ENCODE results near the gene SLC2A10. TPM values are rescaled to one million over a fixed set of nuclear protein-coding genes. Genes with fewer than 3 reads are reported as not detected.

The SLC2A10 gene
- total and polyA plus RNA-seq, 2 donors (not counting 3 experiments of a cell fraction or from before 2014, with no cell fraction given): 11.2 to 13.6 TPM

DNA sequence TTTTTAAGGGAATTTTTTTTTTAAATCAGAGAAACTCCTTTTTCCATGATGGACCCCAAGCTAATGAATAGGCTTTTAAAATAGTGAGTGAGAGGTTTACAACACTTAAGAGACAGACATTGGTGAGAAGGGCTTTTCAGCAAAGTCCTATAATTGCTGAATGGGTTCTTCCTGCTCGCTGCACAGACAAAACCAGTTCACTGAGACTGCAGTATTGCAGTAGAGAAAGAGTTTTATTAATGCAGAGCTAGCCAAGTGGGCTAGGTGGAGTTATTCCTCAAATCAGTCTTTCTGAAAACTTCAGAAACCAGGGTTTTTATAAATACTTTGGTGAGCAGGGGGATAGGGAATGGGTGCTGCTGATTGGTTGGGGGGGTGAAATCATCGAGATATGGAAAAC, 3.2 kb upstream of the SLC2A10 start:
- ChIA-PET POLR2A (no interaction called here), CTCF (interaction anchor here (0.8 to 2.2 kb wide), 2 partner anchors 17 to 46 kb away, joined by 3 to 6 read pairs; partner anchors contain the start of gene TP53RK)
- BruUV-seq (replicated peaks): no TSS peak
- peaks cover 4 to 9% of the 10 kb centered on the region in 2 experiments for H3K27me3 ChIP-seq (ENCODE audit: control insufficient read depth in 2 of 2, insufficient read depth in 2 of 2, low read length in 2 of 2)
- no peak for TF ChIP-seq MYC (IDR thresholded peaks at IDR 0.05; ENCODE audit: low read depth, low read length)
- TF ChIP-seq EZH2 (IDR thresholded peaks at IDR 0.05; ENCODE audit: borderline replicate concordance, low read depth, low read length, severe bottlenecking): no peak
- TF ChIP-seq, protein P1, sequence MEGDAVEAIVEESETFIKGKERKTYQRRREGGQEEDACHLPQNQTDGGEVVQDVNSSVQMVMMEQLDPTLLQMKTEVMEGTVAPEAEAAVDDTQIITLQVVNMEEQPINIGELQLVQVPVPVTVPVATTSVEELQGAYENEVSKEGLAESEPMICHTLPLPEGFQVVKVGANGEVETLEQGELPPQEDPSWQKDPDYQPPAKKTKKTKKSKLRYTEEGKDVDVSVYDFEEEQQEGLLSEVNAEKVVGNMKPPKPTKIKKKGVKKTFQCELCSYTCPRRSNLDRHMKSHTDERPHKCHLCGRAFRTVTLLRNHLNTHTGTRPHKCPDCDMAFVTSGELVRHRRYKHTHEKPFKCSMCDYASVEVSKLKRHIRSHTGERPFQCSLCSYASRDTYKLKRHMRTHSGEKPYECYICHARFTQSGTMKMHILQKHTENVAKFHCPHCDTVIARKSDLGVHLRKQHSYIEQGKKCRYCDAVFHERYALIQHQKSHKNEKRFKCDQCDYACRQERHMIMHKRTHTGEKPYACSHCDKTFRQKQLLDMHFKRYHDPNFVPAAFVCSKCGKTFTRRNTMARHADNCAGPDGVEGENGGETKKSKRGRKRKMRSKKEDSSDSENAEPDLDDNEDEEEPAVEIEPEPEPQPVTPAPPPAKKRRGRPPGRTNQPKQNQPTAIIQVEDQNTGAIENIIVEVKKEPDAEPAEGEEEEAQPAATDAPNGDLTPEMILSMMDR (IDR thresholded peaks at IDR 0.05; ENCODE audit: extremely low read depth in 1 of 2, insufficient read depth in 1 of 2, low read depth in 1 of 2, low read length in 2 of 2): no peak
- no peak for TF ChIP-seq POLR2AphosphoS5 (IDR thresholded peaks at IDR 0.05; ENCODE audit: insufficient read depth, low read depth, low read length)
- TF ChIP-seq POLR2A (IDR thresholded peaks at IDR 0.05; ENCODE audit: low read depth, low read length): no peak
- TF ChIP-seq, protein P2, sequence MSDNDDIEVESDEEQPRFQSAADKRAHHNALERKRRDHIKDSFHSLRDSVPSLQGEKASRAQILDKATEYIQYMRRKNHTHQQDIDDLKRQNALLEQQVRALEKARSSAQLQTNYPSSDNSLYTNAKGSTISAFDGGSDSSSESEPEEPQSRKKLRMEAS (IDR thresholded peaks at IDR 0.05; ENCODE audit: insufficient read depth, insufficient read length): no peak
- TF ChIP-seq FOS (IDR thresholded peaks at IDR 0.05; ENCODE audit: borderline replicate concordance, insufficient read depth, low read length): no peak
- no peak for TF ChIP-seq JUN (IDR thresholded peaks at IDR 0.05; ENCODE audit: borderline replicate concordance, insufficient read depth, insufficient read length, low read depth)
- no peak for TF ChIP-seq GATA2 (IDR thresholded peaks at IDR 0.05; ENCODE audit: insufficient read depth, insufficient read length, low read depth, low read length)
- no peak overlapping the region for H3K4me3 ChIP-seq (replicated peaks in 1 of 3; ENCODE audit: insufficient read depth in 1 of 3, low read depth in 1 of 3, low read length in 3 of 3)
- FAIRE-seq (no peak), DNase-seq (ENCODE audit: low read depth, low spot score) (no peak)
- H4K20me1 ChIP-seq (replicated peaks; ENCODE audit: control insufficient read depth, extremely low read depth, insufficient read depth, low read length): no peaks in the 10 kb centered on the region
- no peaks in the 10 kb centered on the region for H3K9me1 ChIP-seq (replicated peaks; ENCODE audit: control insufficient read depth, extremely low read depth, insufficient read depth, low read length)
- H2AFZ ChIP-seq (ENCODE audit: low read depth, low read length): no peak overlapping the region
- intact Hi-C loops (cut with micrococcal nuclease): no loop called here
- H3K27ac ChIP-seq (ENCODE audit: insufficient read depth, low read depth, low read length): no peak overlapping the region
- no peak overlapping the region for H3K4me2 ChIP-seq (ENCODE audit: insufficient read depth, low read length)
- H3K9ac ChIP-seq (replicated peaks; ENCODE audit: extremely low read depth, insufficient read depth, low read length): no peak overlapping the region
- dilution Hi-C loops (cut with MboI; ENCODE audit: extremely low pct_ligation_motif_present, low sequenced_read_pairs): no loop called here
- no peaks in the 10 kb centered on the region for H3K36me3 ChIP-seq (ENCODE audit: control insufficient read depth in 2 of 2, extremely low read depth in 1 of 2, insufficient read depth in 2 of 2, low read length in 2 of 2)
- H3K9me3 ChIP-seq (replicated peaks; ENCODE audit: control insufficient read depth, insufficient read depth, low read length): no peaks in the 10 kb centered on the region
- peaks cover 9% of the 10 kb centered on the region for H3K4me1 ChIP-seq (ENCODE audit: control insufficient read depth, extremely low read depth, insufficient read depth, low read length)
- no peaks in the 10 kb centered on the region for H3K79me2 ChIP-seq (ENCODE audit: control insufficient read depth, insufficient read depth, low read length)

Measured in endothelial cell of umbilical vein (primary cell).